HepG2 (cell line): Measurements from ENCODE around the gene DHX8. TPM values are rescaled to one million over a fixed set of nuclear protein-coding genes. Genes with fewer than 3 reads are reported as not detected.

Experiments
- ATAD3A ChIP-seq: sonication (generic); formaldehyde crosslinking; IDR thresholded peaks from 2 replicates; pipeline ENCODE4 v1.4.0; 2020; ENCODE audit warnings: missing genetic modification reagents
- BCL6 ChIP-seq: IDR thresholded peaks from 2 replicates; pipeline ENCODE4 v1.6.1; 2016; ENCODE audit warnings: missing genetic modification reagents, missing compliant biosample characterization
- GMEB1 ChIP-seq: sonication (generic); formaldehyde crosslinking; IDR thresholded peaks from 2 replicates; pipeline ENCODE4 v1.5.1; 2020; ENCODE audit warnings: missing genetic modification reagents, mild to moderate bottlenecking, borderline replicate concordance
- HOXA9 ChIP-seq: sonication (generic); formaldehyde crosslinking; IDR thresholded peaks from 2 replicates; pipeline ENCODE4 v1.8.1; 2022; ENCODE audit warnings: missing genetic modification reagents, mild to moderate bottlenecking, moderate library complexity, borderline replicate concordance
- KAT8 ChIP-seq: IDR thresholded peaks from 2 replicates; pipeline ENCODE4 v1.6.1; 2016; ENCODE audit warnings: missing genetic modification reagents, missing compliant biosample characterization
- MBNL3 ChIP-seq: fragments of 250-450 bp; sonication (Bioruptor Pico); conservative IDR thresholded peaks from 2 replicates; pipeline ENCODE4 v1.8.0; 2022; ENCODE audit warnings: mild to moderate bottlenecking, inconsistent platforms
- THAP7 ChIP-seq: sonication (generic); formaldehyde crosslinking; IDR thresholded peaks from 2 replicates; pipeline ENCODE4 v1.8.1; 2023; ENCODE audit warnings: mild to moderate bottlenecking, missing genetic modification reagents
- ZBTB14 ChIP-seq: sonication (generic); formaldehyde crosslinking; IDR thresholded peaks from 2 replicates; pipeline ENCODE4 v1.4.0; 2020; ENCODE audit warnings: missing genetic modification reagents
- ZBTB7A ChIP-seq: sonication (generic); formaldehyde crosslinking; IDR thresholded peaks from 2 replicates; pipeline ENCODE4 v1.8.0; 2022; ENCODE audit warnings: mild to moderate bottlenecking, missing genetic modification reagents
- ZNF646 ChIP-seq: sonication (generic); formaldehyde crosslinking; IDR thresholded peaks from 2 replicates; pipeline ENCODE4 v1.9.0; 2021; ENCODE audit warnings: mild to moderate bottlenecking, missing genetic modification reagents
- polyA plus RNA-seq, 8 experiments: library from polyadenylated mRNA; depleted of rRNA in 3 of 8; stranded (reverse) in 7 of 8; unstranded in 1 of 8; fragments of >200 nt; fragmentation: Illumina TruSeq in 4 of 8; extraction: Trizol in 4 of 8; gene quantifications; 2 replicates each; pipeline versions ENCODE4 v1.2.1 to v1.2.3, GENCODE V29; 2011 to 2016; ENCODE audit warnings: low read depth in 4 of 8, missing spikeins in 1 of 8, mixed read lengths in 1 of 8; ENCODE audit not compliant: insufficient read depth in 1 of 8
- total RNA-seq, 5 experiments: library from RNA; depleted of rRNA; stranded (reverse); fragments of >200 nt; fragmentation: Illumina TruSeq; extraction: Trizol; gene quantifications; 2 replicates each; pipeline ENCODE4 v1.2.3, GENCODE V29; 2016; ENCODE audit warnings: low read depth in 1 of 5
- TF ChIP-seq, protein P1 (sequence below): sonication (generic); formaldehyde crosslinking; IDR thresholded peaks from 2 replicates; pipeline ENCODE4 v1.4.0; 2020; ENCODE audit warnings: missing genetic modification reagents
- TF ChIP-seq, protein P2 (sequence below): sonication (generic); formaldehyde crosslinking; IDR thresholded peaks from 2 replicates; pipeline ENCODE4 v1.4.0; 2020; ENCODE audit warnings: low read depth, missing genetic modification reagents

DHX8 gene
- total and polyA plus RNA-seq, 2 of the 13 experiments (the other 11 are each of a cell fraction or from before 2014, with no cell fraction given) = 24.8 to 48.9 TPM

DNA sequence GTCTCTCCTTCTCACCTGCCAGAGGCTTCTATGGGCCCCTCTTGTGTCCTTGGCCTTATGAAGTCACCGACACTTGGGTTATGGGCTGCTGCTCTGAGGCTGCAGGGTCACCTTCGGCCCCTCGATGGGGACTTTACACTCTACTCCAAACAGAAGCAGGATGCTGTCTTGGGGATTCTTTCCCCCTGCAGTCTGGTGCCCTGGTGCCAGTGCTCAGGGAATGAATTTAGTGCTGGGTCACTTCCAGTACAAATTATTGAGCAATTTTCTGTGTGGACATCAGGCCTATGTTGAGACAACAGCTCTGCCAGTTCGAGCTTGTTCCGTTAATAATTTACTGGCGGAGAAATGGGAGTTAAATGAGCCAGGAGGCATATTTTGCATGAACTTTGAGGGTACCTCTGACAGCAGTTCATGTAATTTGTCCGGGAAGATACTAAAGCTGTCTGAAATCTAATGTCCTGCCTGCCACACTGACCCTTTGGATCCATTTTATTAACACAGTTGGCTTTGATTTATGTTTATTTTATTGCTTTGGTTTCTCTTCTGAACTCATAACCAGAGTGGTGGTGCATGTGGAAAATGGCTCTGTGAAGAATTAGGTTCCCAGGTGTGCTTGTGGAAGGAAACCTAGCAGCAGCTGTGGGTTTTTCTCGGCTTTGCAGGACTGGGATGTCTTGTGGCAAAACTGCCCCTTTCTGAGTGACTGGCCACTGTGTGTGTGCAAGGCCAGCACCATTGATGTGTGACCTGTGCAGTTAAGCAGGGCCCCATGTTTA lies 34.1 kb upstream of the DHX8 start (continued):
- TF ChIP-seq THAP7 (CRISPR knock-in tag) (no peak), MBNL3 (no peak), HOXA9 (CRISPR knock-in tag) (no peak), BCL6 (CRISPR knock-in tag) (peak; percentile 87), ZBTB7A (CRISPR knock-in tag) (peak; percentile 67; the same call in 1 of the 2 replicates), ZBTB14 (CRISPR knock-in tag) (no peak), GMEB1 (CRISPR knock-in tag) (peak; percentile 38; the same call in 1 of the 2 replicates), KAT8 (peak; percentile 78), ATAD3A (CRISPR knock-in tag) (no peak), ZNF646 (no peak)
- TF ChIP-seq, protein P1, sequence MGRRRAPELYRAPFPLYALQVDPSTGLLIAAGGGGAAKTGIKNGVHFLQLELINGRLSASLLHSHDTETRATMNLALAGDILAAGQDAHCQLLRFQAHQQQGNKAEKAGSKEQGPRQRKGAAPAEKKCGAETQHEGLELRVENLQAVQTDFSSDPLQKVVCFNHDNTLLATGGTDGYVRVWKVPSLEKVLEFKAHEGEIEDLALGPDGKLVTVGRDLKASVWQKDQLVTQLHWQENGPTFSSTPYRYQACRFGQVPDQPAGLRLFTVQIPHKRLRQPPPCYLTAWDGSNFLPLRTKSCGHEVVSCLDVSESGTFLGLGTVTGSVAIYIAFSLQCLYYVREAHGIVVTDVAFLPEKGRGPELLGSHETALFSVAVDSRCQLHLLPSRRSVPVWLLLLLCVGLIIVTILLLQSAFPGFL (CRISPR knock-in tag) = no peak
- TF ChIP-seq, protein P2, sequence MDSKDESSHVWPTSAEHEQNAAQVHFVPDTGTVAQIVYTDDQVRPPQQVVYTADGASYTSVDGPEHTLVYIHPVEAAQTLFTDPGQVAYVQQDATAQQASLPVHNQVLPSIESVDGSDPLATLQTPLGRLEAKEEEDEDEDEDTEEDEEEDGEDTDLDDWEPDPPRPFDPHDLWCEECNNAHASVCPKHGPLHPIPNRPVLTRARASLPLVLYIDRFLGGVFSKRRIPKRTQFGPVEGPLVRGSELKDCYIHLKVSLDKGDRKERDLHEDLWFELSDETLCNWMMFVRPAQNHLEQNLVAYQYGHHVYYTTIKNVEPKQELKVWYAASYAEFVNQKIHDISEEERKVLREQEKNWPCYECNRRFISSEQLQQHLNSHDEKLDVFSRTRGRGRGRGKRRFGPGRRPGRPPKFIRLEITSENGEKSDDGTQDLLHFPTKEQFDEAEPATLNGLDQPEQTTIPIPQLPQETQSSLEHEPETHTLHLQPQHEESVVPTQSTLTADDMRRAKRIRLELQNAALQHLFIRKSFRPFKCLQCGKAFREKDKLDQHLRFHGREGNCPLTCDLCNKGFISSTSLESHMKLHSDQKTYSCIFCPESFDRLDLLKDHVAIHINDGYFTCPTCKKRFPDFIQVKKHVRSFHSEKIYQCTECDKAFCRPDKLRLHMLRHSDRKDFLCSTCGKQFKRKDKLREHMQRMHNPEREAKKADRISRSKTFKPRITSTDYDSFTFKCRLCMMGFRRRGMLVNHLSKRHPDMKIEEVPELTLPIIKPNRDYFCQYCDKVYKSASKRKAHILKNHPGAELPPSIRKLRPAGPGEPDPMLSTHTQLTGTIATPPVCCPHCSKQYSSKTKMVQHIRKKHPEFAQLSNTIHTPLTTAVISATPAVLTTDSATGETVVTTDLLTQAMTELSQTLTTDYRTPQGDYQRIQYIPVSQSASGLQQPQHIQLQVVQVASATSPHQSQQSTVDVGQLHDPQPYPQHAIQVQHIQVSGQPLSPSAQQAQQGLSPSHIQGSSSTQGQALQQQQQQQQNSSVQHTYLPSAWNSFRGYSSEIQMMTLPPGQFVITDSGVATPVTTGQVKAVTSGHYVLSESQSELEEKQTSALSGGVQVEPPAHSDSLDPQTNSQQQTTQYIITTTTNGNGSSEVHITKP (CRISPR knock-in tag) = peak; percentile 85; the same call in 1 of the 2 replicates
